Measurements from ENCODE around the gene TSPEAR. TPM values are rescaled to one million over a fixed set of nuclear protein-coding genes. Genes with fewer than 3 reads are reported as not detected.

TSPEAR gene
- total RNA-seq, 2 experiments from 2014 or later = not detected

DNA sequence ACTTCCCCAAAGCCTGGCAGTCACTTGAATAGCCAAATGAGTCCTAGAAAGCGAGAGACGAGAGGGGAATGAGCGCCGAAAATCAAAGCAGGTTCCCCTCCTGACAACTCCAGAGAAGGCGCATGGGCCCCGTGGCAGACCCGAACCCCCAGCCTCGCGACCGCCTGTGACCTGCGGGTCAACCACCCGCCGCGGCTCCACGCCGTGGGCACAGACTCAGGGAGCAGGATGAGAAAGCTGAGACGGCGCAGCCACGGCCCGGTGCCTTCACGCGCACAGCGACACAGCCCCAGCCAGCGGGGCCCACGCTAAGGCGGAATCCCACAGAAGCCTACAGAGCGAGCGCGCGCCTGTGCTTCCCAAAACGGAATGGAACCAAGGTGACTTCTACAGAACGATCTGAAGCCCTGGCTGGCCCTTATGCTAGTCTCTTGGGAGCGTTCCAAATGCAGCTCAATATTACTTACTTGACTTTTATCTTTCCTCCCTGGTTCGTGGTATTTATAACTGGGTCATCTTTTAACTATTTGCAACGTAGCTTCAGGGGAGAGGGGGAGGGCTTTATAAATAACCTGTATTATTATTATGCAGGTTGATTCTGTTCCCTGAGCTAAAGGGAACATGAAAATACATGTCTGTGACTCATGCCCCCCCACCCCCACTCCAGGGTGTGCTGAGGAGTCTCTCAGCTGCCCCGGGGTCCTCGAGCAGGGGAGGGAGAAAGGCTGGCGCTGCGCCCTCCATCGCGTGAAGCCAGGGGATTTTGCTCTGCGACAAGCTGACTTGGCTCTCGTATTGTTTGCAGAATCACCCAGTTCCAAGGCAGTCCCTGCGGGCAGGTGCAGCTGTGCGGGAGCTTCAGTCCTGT is 1.7 kb downstream of the TSPEAR start:
- no peaks in the 10 kb centered on the region for H3K9me3 ChIP-seq (ENCODE audit: low read length)
- ChIA-PET POLR2A (no interaction called here), CTCF (ENCODE audit: unreplicated experiment) (no interaction called here)
- H3K4me1 ChIP-seq (ENCODE audit: insufficient read depth, low read length, poor library complexity, severe bottlenecking) = no peaks in the 10 kb centered on the region
- no peak overlapping the region for H3K4me2 ChIP-seq (ENCODE audit: low read length)
- no TSS peak for BruUV-seq (replicated peaks)
- DNase-seq (ENCODE audit: low spot score) = no peak
- H4K20me1 ChIP-seq (ENCODE audit: insufficient read depth, low read length) = no peaks in the 10 kb centered on the region
- H2AFZ ChIP-seq (ENCODE audit: low read length) = no peak overlapping the region
- H3K27ac ChIP-seq (ENCODE audit: low read depth, low read length, poor library complexity, severe bottlenecking) = no peak overlapping the region
- H3K9me2 ChIP-seq (ENCODE audit: insufficient read depth, low read length) = no peaks in the 10 kb centered on the region
- no peak for TF ChIP-seq EZH2phosphoT487 (IDR thresholded peaks at IDR 0.05; ENCODE audit: borderline replicate concordance, low read depth, low read length)
- TF ChIP-seq, protein P1, sequence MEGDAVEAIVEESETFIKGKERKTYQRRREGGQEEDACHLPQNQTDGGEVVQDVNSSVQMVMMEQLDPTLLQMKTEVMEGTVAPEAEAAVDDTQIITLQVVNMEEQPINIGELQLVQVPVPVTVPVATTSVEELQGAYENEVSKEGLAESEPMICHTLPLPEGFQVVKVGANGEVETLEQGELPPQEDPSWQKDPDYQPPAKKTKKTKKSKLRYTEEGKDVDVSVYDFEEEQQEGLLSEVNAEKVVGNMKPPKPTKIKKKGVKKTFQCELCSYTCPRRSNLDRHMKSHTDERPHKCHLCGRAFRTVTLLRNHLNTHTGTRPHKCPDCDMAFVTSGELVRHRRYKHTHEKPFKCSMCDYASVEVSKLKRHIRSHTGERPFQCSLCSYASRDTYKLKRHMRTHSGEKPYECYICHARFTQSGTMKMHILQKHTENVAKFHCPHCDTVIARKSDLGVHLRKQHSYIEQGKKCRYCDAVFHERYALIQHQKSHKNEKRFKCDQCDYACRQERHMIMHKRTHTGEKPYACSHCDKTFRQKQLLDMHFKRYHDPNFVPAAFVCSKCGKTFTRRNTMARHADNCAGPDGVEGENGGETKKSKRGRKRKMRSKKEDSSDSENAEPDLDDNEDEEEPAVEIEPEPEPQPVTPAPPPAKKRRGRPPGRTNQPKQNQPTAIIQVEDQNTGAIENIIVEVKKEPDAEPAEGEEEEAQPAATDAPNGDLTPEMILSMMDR (conservative IDR thresholded peaks at IDR 0.05; ENCODE audit: low read length) = no peak
- intact Hi-C loops (cut with micrococcal nuclease; ENCODE audit: unreplicated experiment) = no loop called here
- H3K36me3 ChIP-seq (ENCODE audit: insufficient read depth, low read length) = no peaks in the 10 kb centered on the region
- no peak overlapping the region for H3K4me3 ChIP-seq (ENCODE audit: low read depth, low read length, poor library complexity, severe bottlenecking)
- no peaks in the 10 kb centered on the region for H3K79me2 ChIP-seq (ENCODE audit: insufficient read depth, low read depth, low read length)

DNA sequence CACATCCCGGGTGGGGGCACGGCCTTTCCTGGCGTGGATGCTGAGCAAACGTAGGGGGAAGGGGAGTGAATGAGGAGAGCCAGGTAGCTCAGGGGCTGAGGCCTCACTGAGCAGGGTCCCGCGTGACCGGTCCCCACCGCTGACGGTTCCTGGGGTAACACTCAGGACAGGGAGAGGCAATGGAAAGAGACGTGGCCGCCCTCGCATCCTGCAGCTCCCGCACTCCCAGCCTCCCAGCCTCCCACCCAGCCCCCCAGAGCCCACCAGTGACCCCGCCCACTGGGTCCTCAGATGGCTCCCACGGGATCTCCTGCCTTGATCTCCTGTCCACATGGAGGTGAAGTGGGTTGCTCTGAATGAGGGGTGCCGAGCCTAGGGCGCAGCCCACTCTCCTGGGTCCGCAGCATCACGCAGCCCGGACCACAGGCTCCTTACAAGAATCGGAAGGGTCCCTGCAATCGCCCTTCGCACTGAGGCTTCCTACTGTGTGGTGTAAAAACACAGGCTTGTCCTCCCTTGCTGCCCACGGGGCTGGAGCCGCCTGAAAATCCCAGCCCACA is 2.4 kb downstream of the TSPEAR start:
- H3K9me3 ChIP-seq (ENCODE audit: low read length) = no peaks in the 10 kb centered on the region
- no peak overlapping the region for H3K4me3 ChIP-seq (ENCODE audit: low read depth, low read length, poor library complexity, severe bottlenecking)
- no peak overlapping the region for H3K27ac ChIP-seq (ENCODE audit: low read depth, low read length, poor library complexity, severe bottlenecking)
- no peak overlapping the region for H3K4me2 ChIP-seq (ENCODE audit: low read length)
- no peaks in the 10 kb centered on the region for H3K9me2 ChIP-seq (ENCODE audit: insufficient read depth, low read length)
- H4K20me1 ChIP-seq (ENCODE audit: insufficient read depth, low read length) = no peaks in the 10 kb centered on the region
- no peak for DNase-seq (ENCODE audit: low spot score)
- H3K4me1 ChIP-seq (ENCODE audit: insufficient read depth, low read length, poor library complexity, severe bottlenecking) = no peaks in the 10 kb centered on the region
- no peaks in the 10 kb centered on the region for H3K79me2 ChIP-seq (ENCODE audit: insufficient read depth, low read depth, low read length)
- BruUV-seq (replicated peaks) = no TSS peak
- POLR2A ChIA-PET = no interaction called here
- CTCF ChIA-PET (ENCODE audit: unreplicated experiment) = no interaction called here
- intact Hi-C loops (cut with micrococcal nuclease; ENCODE audit: unreplicated experiment) = no loop called here
- H3K36me3 ChIP-seq (ENCODE audit: insufficient read depth, low read length) = no peaks in the 10 kb centered on the region
- TF ChIP-seq, protein P1 (conservative IDR thresholded peaks at IDR 0.05; ENCODE audit: low read length) = no peak
- TF ChIP-seq EZH2phosphoT487 (IDR thresholded peaks at IDR 0.05; ENCODE audit: borderline replicate concordance, low read depth, low read length) = no peak
- H2AFZ ChIP-seq (ENCODE audit: low read length) = no peak overlapping the region

Data from OCI-LY7 (cell line).